ENCODE data around the gene L3MBTL2. TPM values are rescaled to one million over a fixed set of nuclear protein-coding genes. Genes with fewer than 3 reads are reported as not detected.

The L3MBTL2 gene
- total and polyA plus RNA-seq, 2 donors (not counting 1 experiment from before 2014, with no cell fraction given), result 22.5 to 37.3 TPM

- Histone ChIP-seq H4K20me1 (ENCODE audit: control insufficient read depth, insufficient read depth, low read length, poor library complexity, severe bottlenecking) (no peaks in the 10 kb centered on the region), H3K4me1 (ENCODE audit: control insufficient read depth in 2 of 2, insufficient read depth in 2 of 2, low read length in 2 of 2) (no peaks in the 10 kb centered on the region), H3K4me3 (ENCODE audit: control extremely low read depth in 1 of 5, extremely low read depth in 1 of 5, insufficient read depth in 1 of 5, low read depth in 2 of 5, low read length in 4 of 5) (no peak overlapping the region), H3K9me3 (ENCODE audit: control extremely low read depth in 1 of 3, control insufficient read depth in 2 of 3, insufficient read depth in 1 of 3, low read length in 2 of 3) (no peaks in the 10 kb centered on the region), H3K27ac (ENCODE audit: low read length in 2 of 2) (no peak overlapping the region), H3K4me2 (replicated peaks; ENCODE audit: low read depth, low read length, poor library complexity, severe bottlenecking) (no peak overlapping the region), H2AFZ (ENCODE audit: insufficient read depth, low read depth, low read length, poor library complexity, severe bottlenecking) (no peak overlapping the region), H3K79me2 (ENCODE audit: control insufficient read depth, insufficient read depth, low read length) (no peaks in the 10 kb centered on the region), H3K27me3 (replicated peaks in 1 of 4; ENCODE audit: control extremely low read depth in 1 of 4, control insufficient read depth in 3 of 4, insufficient read depth in 4 of 4, low read length in 3 of 4) (no peaks in the 10 kb centered on the region), H3K36me3 (replicated peaks in 1 of 2; ENCODE audit: control extremely low read depth in 1 of 2, control insufficient read depth in 1 of 2, extremely low read depth in 1 of 2, insufficient read depth in 2 of 2, low read length in 1 of 2) (peaks cover 0 to 83% of the 10 kb centered on the region in 2 experiments), H3K9ac (ENCODE audit: low read length) (no peak overlapping the region)
- ChIA-PET POLR2A (interaction anchor here (0.7 kb wide), 1 partner anchor 10 kb away, joined by 3 read pairs; no protein-coding TSS in a partner anchor), CTCF (no interaction called here)
- intact Hi-C loops (cut with micrococcal nuclease), result no loop called here
- H3K27me3 Mint-ChIP-seq, result no peaks in the 10 kb centered on the region
- no peak for TF ChIP-seq CTCF (IDR thresholded peaks at IDR 0.05)
- TF ChIP-seq EZH2 (IDR thresholded peaks at IDR 0.05; ENCODE audit: borderline replicate concordance, insufficient read depth, low read depth, low read length, poor library complexity, severe bottlenecking), result no peak
- 100% methylated on average over 4 of the region's 7 CpGs for WGBS (ENCODE audit: insufficient coverage)
- H3K27ac Mint-ChIP-seq, result no peak overlapping the region
- no peak overlapping the region for H3K4me3 Mint-ChIP-seq
- H3K9me3 Mint-ChIP-seq (ENCODE audit: insufficient read depth), result no peaks in the 10 kb centered on the region
- no peaks in the 10 kb centered on the region for H3K4me1 Mint-ChIP-seq
- ATAC-seq (ENCODE audit: low read depth), result no peak
- DNase-seq, result no peak
These were observed 49.1 kb downstream of the L3MBTL2 start for GRCh38 chr22:41254230-41254629.

GRCh38 chr22:41256254-41257253 lies 51.4 kb downstream of the L3MBTL2 start:
- H3K27me3 Mint-ChIP-seq, result no peaks in the 10 kb centered on the region
- Histone ChIP-seq H3K4me3 (ENCODE audit: control extremely low read depth in 1 of 5, extremely low read depth in 1 of 5, insufficient read depth in 1 of 5, low read depth in 2 of 5, low read length in 4 of 5) (no peak overlapping the region), H3K27me3 (replicated peaks in 1 of 4; ENCODE audit: control extremely low read depth in 1 of 4, control insufficient read depth in 3 of 4, insufficient read depth in 4 of 4, low read length in 3 of 4) (no peaks in the 10 kb centered on the region), H4K20me1 (ENCODE audit: control insufficient read depth, insufficient read depth, low read length, poor library complexity, severe bottlenecking) (no peaks in the 10 kb centered on the region), H3K27ac (ENCODE audit: low read length in 2 of 2) (no peak overlapping the region), H2AFZ (ENCODE audit: insufficient read depth, low read depth, low read length, poor library complexity, severe bottlenecking) (no peak overlapping the region), H3K36me3 (replicated peaks in 1 of 2; ENCODE audit: control extremely low read depth in 1 of 2, control insufficient read depth in 1 of 2, extremely low read depth in 1 of 2, insufficient read depth in 2 of 2, low read length in 1 of 2) (peaks cover 0 to 76% of the 10 kb centered on the region in 2 experiments), H3K79me2 (ENCODE audit: control insufficient read depth, insufficient read depth, low read length) (no peaks in the 10 kb centered on the region), H3K9ac (ENCODE audit: low read length) (no peak overlapping the region), H3K9me3 (ENCODE audit: control extremely low read depth in 1 of 3, control insufficient read depth in 2 of 3, insufficient read depth in 1 of 3, low read length in 2 of 3) (no peaks in the 10 kb centered on the region), H3K4me1 (ENCODE audit: control insufficient read depth in 2 of 2, insufficient read depth in 2 of 2, low read length in 2 of 2) (no peaks in the 10 kb centered on the region), H3K4me2 (replicated peaks; ENCODE audit: low read depth, low read length, poor library complexity, severe bottlenecking) (no peak overlapping the region)
- intact Hi-C loops (cut with micrococcal nuclease), result no loop called here
- WGBS (ENCODE audit: insufficient coverage), result 97% methylated on average over 8 of the region's 20 CpGs
- ATAC-seq (ENCODE audit: low read depth) (no peak), DNase-seq (no peak)
- no peak for TF ChIP-seq CTCF (IDR thresholded peaks at IDR 0.05)
- no peak for TF ChIP-seq EZH2 (IDR thresholded peaks at IDR 0.05; ENCODE audit: borderline replicate concordance, insufficient read depth, low read depth, low read length, poor library complexity, severe bottlenecking)
- H3K4me1 Mint-ChIP-seq, result no peaks in the 10 kb centered on the region
- no peak overlapping the region for H3K27ac Mint-ChIP-seq
- POLR2A ChIA-PET, result no interaction called here
- H3K9me3 Mint-ChIP-seq (ENCODE audit: insufficient read depth), result no peaks in the 10 kb centered on the region
- CTCF ChIA-PET, result no interaction called here
- no peak overlapping the region for H3K4me3 Mint-ChIP-seq
